Common myeloid progenitor, CD34-positive (primary cell): Measurements from ENCODE around the gene BBS4. TPM values are rescaled to one million over a fixed set of nuclear protein-coding genes. Genes with fewer than 3 reads are reported as not detected.
"Not testable (repeated sequence)": the region's sequence is repeated elsewhere in the genome, so short reads cannot be mapped to it uniquely, and the experiment has no call there.

Experiments used
- CTCF ChIA-PET: fragments of 350-600 bp; sonication (Branson Sonifier 250); formaldehyde crosslinking; loops from one replicate; lab custom pipeline; 2021; ENCODE audit warnings: antibody characterized with exemption; lab: Charles Lee
- POLR2A ChIA-PET: fragments of 350-600 bp; sonication (Branson Sonifier 250); formaldehyde crosslinking; loops from one replicate; lab custom pipeline; 2021; ENCODE audit warnings: antibody characterized with exemption; lab: Charles Lee
- DNase-seq, 3 donors: peaks; one replicate each; pipeline versions ENCODE4 v3.0.0 to v3.0.0-alpha.2; 2013
- H3K27ac ChIP-seq, 2 experiments: 1 replicate in 1 of 2; 2 replicates in 1 of 2; pipeline ENCODE4 v1.7.0; 2013; ENCODE audit warnings: inconsistent platforms in 2 of 2, low read length in 2 of 2, mild to moderate bottlenecking in 2 of 2, low read depth in 1 of 2, moderate library complexity in 1 of 2; ENCODE audit not compliant: severe bottlenecking in 2 of 2, insufficient read depth in 1 of 2, poor library complexity in 1 of 2
- H3K27me3 ChIP-seq, 5 experiments: replicated peaks in 2 of 5; 1 replicate in 3 of 5; 2 replicates in 2 of 5; pipeline versions ENCODE4 v1.6.1 to v1.7.0; 2013; ENCODE audit warnings: low read length in 4 of 5, mild to moderate bottlenecking in 2 of 5, moderate library complexity in 2 of 5, inconsistent platforms in 1 of 5; ENCODE audit not compliant: insufficient read depth in 5 of 5, control insufficient read depth in 4 of 5
- H3K36me3 ChIP-seq, 4 experiments: 1 replicate in 2 of 4; 2 replicates in 2 of 4; pipeline versions ENCODE4 v1.6.1 to v1.7.0; 2013; ENCODE audit warnings: low read length in 3 of 4, control low read depth in 1 of 4, mild to moderate bottlenecking in 1 of 4; ENCODE audit not compliant: control insufficient read depth in 4 of 4, insufficient read depth in 4 of 4
- H3K4me1 ChIP-seq, 4 experiments: 1 replicate in 3 of 4; 2 replicates in 1 of 4; pipeline versions ENCODE4 v1.6.1 to v1.7.1; 2013; ENCODE audit warnings: low read length in 3 of 4, mild to moderate bottlenecking in 3 of 4, control low read depth in 1 of 4, inconsistent platforms in 1 of 4, moderate library complexity in 1 of 4; ENCODE audit not compliant: control insufficient read depth in 4 of 4, insufficient read depth in 4 of 4; ENCODE audit errors: control extremely low read depth in 1 of 4
- H3K4me3 ChIP-seq, 7 experiments: 1 replicate in 4 of 7; 2 replicates in 3 of 7; pipeline versions ENCODE4 v1.5.1 to v1.7.0; 2013; ENCODE audit warnings: mild to moderate bottlenecking in 7 of 7, low read length in 6 of 7, moderate library complexity in 6 of 7, inconsistent platforms in 2 of 7, low read depth in 2 of 7, control low read depth in 1 of 7; ENCODE audit not compliant: insufficient read depth in 4 of 7, control insufficient read depth in 1 of 7; ENCODE audit errors: extremely low read depth in 1 of 7
- H3K9me3 ChIP-seq, 5 experiments: 1 replicate in 4 of 5; 2 replicates in 1 of 5; pipeline versions ENCODE4 v1.6.1 to v1.7.1; 2013; ENCODE audit warnings: low read length in 4 of 5, mild to moderate bottlenecking in 2 of 5, inconsistent platforms in 1 of 5, low read depth in 1 of 5, moderate library complexity in 1 of 5; ENCODE audit not compliant: control insufficient read depth in 4 of 5, insufficient read depth in 2 of 5; ENCODE audit errors: control extremely low read depth in 1 of 5
- WGBS: methylation state at CpG from one replicate; pipeline ENCODE4 v1.1.5; 2013; ENCODE audit not compliant: insufficient coverage; 5-methylcytosine and 5-hydroxymethylcytosine counted together
- polyA plus RNA-seq: library from polyadenylated mRNA; unstranded; fragments of 120-200 nt; gene quantifications from one replicate; pipeline ENCODE4 v1.2.1, GENCODE V29; 2013

Gene BBS4, protein sequence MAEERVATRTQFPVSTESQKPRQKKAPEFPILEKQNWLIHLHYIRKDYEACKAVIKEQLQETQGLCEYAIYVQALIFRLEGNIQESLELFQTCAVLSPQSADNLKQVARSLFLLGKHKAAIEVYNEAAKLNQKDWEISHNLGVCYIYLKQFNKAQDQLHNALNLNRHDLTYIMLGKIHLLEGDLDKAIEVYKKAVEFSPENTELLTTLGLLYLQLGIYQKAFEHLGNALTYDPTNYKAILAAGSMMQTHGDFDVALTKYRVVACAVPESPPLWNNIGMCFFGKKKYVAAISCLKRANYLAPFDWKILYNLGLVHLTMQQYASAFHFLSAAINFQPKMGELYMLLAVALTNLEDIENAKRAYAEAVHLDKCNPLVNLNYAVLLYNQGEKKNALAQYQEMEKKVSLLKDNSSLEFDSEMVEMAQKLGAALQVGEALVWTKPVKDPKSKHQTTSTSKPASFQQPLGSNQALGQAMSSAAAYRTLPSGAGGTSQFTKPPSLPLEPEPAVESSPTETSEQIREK
- 11.1 TPM for polyA plus RNA-seq

DNA sequence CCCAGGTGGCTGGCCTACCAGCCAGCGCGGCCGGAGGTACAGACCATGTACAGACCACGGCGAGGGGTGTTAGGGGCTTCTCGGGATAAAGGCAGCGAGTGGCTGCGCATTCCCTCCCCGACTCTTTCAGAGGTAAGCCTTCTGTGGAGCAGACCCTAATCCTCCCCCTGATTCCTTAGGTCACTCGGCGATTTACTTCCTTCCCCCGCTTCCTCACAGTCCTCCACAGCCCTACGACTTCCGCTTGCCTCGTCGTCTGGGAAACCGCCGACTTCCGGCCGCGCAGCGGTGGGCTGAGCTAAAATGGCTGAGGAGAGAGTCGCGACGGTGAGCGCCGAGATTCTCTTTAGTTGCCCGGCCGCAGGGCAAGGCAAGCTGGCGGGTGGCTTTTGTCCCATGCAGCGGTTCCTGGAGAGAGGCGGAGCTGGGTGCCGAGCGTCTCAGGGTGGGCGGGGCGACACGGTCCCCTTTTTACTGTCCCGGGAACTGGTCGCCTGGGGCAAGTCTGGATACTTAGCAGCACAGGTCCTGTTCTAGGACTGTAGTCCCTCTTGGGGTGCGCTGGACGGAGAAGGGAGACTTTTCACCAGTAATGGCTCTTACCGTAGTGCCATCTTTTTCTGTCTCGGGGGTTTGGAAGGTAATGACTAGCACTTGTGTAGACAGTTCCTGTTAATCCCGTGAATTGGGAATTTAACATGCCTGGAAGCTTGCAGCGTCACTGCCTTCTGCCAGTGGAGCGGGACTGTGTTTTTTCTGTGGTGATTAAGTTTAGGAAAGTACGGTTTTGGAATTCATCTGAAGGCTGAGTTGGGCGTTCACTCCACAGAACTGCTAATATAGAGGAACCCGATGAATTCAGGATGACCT, at the start of gene BBS4, which contains the start of gene HIGD2B:
BBS4 (plus strand) TSS at position 283 of the 870 bp plus-strand sequence; CDS start at position 304, 21 bp downstream.
HIGD2B (minus strand) TSS at position 258 of the 870 bp plus-strand sequence. CDS start 9,808 bp downstream, outside the sequence.
- POLR2A ChIA-PET = no interaction called here
- under 1% methylated on average over 35 of the region's 49 CpGs for WGBS

DNA sequence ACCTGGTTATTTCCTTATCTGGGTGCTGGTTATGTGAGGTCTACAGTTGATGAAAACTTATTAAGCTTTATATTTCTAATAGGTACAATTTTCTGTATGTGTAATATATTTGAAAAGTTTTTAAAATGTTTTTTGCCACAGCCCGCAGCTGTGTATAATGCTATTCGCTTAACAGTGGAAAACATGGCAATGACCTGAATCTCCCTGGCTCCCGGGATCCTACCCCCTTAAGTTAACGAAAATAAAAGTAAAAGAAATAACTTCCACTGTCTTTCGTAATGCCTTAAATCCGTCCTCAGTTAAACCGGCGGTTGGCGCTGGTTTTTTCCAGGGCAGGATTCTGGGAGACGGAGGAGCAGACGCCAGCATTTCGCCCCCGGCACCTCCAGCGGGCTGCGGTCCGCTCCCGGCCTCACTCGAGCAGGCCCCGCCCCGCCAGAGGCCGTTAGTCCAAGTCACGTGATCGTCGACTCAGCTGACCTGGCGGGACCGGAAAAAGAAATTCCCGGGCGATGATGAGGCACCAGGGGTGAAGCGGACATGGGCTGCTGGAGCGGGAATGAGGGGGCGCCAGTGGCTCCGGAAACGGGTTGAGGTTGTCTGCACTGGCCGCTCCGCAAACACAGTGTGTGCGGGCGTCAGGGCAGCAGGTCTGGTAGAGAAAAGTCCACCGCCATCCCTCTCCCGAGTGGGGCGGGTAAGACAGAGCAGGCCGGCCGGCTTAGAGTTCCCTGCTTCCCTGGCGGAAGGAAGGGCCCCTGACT, 49.3 kb upstream of the BBS4 start:
- H3K9me3 ChIP-seq, H3K27ac ChIP-seq, H3K36me3 ChIP-seq, H3K4me1 ChIP-seq, H3K27me3 ChIP-seq, POLR2A ChIA-PET, CTCF ChIA-PET: not testable (repeated sequence)
- H3K4me3 ChIP-seq = peak overlapping the region in 2 of 7 experiments; percentile 57 to 60
- DNase-seq = peak; percentile 44 to 69 (median 50)
- WGBS = no CpG with 5 or more reads among the region's 43 CpGs

More for the DNA sequence above, at the start of gene BBS4, which contains the start of gene HIGD2B:
- peak within 1 kb of the TSS; percentile 67 to 91 (median 87) for H3K4me3 ChIP-seq
- H3K27ac ChIP-seq = peak within 1 kb of the TSS in 1 of 2 experiments; percentile 76
- H3K4me1 ChIP-seq = peaks cover 4 to 13% (median 7%) of the 10 kb centered on the region in 4 experiments
- no peaks in the 10 kb centered on the region for H3K9me3 ChIP-seq
- peak; percentile 86 to 95 (median 93) for DNase-seq
- H3K27me3 ChIP-seq = no peaks in the 10 kb centered on the region
- no peaks in the 10 kb centered on the region for H3K36me3 ChIP-seq
- CTCF ChIA-PET = interaction anchor here (0.6 to 1.0 kb wide), 2 partner anchors 19 to 1534 kb away, joined by 3 read pairs; no protein-coding TSS in a partner anchor

DNA sequence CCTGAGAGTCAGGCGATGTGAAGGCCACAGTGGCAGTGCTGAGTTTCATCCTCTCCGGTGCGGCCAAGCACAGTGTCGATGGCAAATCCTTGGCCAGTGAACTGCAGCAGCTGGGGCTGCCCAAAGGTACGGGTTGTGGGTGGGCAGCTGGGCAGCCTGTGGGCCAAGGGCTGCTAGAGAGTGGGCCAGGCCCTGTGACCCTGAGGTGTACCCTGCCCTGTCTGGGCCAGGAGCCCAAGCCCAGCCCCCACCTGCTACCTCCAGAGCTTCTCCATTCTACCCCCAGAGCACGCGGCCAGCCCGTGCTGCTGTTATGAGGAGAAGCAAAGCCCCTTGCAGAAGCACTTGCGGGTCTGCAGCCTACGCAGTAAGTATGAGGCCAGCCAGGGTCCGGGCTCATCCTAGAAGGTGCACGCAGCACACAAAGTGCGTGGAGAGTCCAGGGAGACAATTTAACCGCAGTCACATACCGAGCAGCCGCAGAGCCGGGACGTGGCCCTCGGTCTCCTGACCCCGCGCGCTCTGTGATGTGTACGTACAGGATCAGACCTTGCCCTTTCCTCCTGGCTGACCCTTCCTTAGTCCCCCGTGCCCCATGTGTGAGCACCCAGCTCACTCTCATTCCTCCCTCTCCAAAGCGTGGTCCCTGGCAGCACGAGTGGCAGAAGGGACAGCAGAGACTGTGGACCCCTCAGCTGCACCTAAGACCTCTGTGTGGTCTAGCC, 46.1 kb upstream of the BBS4 start:
- H3K4me3 ChIP-seq, POLR2A ChIA-PET, H3K36me3 ChIP-seq, H3K27me3 ChIP-seq, H3K4me1 ChIP-seq, H3K27ac ChIP-seq, H3K9me3 ChIP-seq, CTCF ChIA-PET, DNase-seq: not testable (repeated sequence)
- no CpG with 5 or more reads among the region's 26 CpGs for WGBS

DNA sequence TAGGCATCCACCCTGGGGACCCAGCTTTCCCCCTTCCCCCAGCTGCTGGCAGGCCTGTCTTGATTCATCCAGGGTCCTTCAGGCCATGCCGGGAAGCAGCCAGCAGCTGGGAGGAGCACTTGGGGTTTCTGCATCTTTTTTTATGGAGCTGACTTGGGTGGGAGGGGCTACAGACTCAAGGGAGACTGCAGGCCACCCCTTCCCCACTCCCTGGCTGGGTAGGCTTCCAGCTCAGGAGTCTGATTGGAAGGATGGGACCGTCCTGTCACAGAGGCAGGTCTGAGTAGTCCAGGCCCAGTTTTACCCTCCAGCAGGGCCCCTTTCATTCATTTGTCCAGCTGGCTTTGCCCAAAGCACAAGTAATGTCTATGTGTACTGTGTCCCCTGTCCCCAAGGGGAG, 43.7 kb upstream of the BBS4 start:
- H3K27ac ChIP-seq, H3K9me3 ChIP-seq, POLR2A ChIA-PET, DNase-seq, CTCF ChIA-PET, H3K27me3 ChIP-seq, H3K4me3 ChIP-seq, H3K36me3 ChIP-seq, H3K4me1 ChIP-seq: not testable (repeated sequence)
- no CpG with 5 or more reads among the region's 2 CpGs for whole genome bisulfite sequencing

DNA sequence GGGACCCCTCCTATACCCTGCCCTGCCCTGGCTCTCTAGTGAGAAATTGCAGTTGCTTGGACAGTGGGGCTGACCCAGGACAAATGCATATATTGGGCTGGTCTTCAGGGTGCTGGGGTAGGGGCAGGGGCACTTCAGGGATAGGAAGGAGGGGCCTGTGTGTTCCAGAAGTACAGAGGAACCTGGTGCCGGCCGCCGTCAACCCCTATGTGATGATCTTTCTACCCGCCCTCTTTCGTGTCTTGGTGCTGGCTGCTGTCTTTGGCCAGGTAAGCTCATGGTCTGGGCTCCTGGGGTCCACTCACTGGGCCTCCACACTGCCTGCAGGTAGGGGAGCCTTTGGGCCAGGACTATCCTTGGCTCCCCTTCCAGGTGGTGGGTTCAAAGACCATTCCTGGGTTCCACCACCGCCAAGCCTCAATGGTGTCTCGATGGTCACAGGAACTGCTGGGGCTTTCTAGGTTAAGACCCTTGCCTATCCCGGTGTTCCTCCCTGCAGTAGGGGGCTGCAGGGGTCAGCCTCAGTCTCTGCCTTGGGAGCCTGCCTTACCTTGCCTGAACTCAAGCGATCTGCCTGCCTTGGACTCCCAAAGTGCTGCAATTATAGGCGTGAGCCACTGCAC, 37.3 kb upstream of the BBS4 start:
- H3K4me1 ChIP-seq, POLR2A ChIA-PET, H3K9me3 ChIP-seq, DNase-seq, H3K27ac ChIP-seq, H3K27me3 ChIP-seq, CTCF ChIA-PET, H3K36me3 ChIP-seq, H3K4me3 ChIP-seq: not testable (repeated sequence)
- 100% methylated on average over 2 of the region's 10 CpGs for WGBS

DNA sequence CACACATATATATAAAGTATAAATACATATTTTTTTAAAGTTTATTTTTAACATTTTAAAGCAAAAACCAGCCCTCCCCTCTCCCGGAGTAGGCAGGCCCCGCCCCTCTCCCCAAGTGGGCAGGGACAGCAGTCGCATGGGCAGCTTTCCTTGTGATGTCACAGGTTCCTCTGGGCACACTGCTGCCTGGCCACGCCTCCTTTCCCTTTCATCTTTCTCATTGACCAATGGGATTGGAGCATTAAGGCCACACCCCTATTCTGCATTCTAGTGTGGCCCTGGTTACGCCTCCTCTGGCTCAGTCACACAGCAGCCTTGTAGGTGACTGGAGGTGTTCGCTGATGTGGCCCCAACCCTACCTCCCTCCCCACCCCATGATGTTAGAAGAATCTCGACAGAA, 31.6 kb upstream of the BBS4 start, which contains the start of gene GOLGA6B:
GOLGA6B (plus strand) TSS at position 301 of the 400 bp plus-strand sequence; CDS start at position 342, 41 bp downstream.
- H3K36me3 ChIP-seq, H3K4me1 ChIP-seq, H3K4me3 ChIP-seq, H3K9me3 ChIP-seq, CTCF ChIA-PET, H3K27ac ChIP-seq, H3K27me3 ChIP-seq, POLR2A ChIA-PET, DNase-seq: not testable (repeated sequence)
- WGBS = no CpG with 5 or more reads among the region's 7 CpGs
